H1 (cell line): ENCODE data around the gene RAB22A. TPM values are rescaled to one million over a fixed set of nuclear protein-coding genes. Genes with fewer than 3 reads are reported as not detected.

Experiments
- CHD2 ChIP-seq: IDR thresholded peaks from 2 replicates; pipeline ENCODE4 v1.6.1; 2012; ENCODE audit warnings: low read length, improper control_type of control experiment
- HDAC6 ChIP-seq: IDR thresholded peaks from one replicate; pipeline ENCODE4 v1.7.1; 2012; ENCODE audit warnings: low read depth, mild to moderate bottlenecking, inconsistent platforms, low read length, moderate library complexity
- MAFK ChIP-seq: IDR thresholded peaks from 2 replicates; pipeline ENCODE4 v1.6.1; 2012; ENCODE audit warnings: low read depth, mild to moderate bottlenecking, improper control_type of control experiment, low read length
- polyA plus RNA-seq, 7 experiments: library from polyadenylated mRNA; depleted of rRNA in 3 of 7; stranded (reverse) in 5 of 7; unstranded in 2 of 7; fragments of >200 nt in 5 of 7; fragments of 200-250 nt in 2 of 7; gene quantifications; 1 replicate in 5 of 7; 2 replicates in 1 of 7; 4 replicates in 1 of 7; pipeline versions ENCODE4 v1.2.1 to v1.2.3, GENCODE V29; 2011 to 2013; ENCODE audit warnings: missing spikeins in 2 of 7, mixed read lengths in 2 of 7
- total RNA-seq: library from RNA; stranded (reverse); fragmentation: NEBNext Ultra II Directional; extraction: Animal tissue kit (Norgen Biotek cat#: 25700); gene quantifications from 2 replicates; pipeline ENCODE4 v1.2.1, GENCODE V29; 2021

RAB22A gene
- total and polyA plus RNA-seq, 2 of the 8 experiments (the other 6 are each of a cell fraction or from before 2014, with no cell fraction given) = 3.1 to 6.6 TPM

DNA sequence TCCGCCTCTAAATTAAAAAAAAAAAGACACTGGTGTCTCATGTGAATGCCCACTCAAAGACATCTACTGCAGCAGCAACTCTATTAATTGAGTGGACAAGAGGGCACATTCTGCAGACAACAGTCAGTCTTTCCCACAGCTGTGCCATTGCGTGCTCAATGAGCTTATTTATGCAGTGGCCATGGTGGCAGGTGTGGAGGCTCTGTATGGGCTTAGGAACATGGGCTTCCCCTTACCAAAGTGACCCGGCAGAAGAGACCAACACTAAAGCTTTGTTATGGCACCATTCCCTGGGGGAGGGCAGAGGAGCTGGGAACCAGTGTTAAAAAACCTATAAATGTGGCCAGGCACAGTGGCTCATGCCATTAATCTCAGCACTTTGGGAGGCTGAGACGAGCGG lies 75.3 kb downstream of the RAB22A start (continued):
- no peak for TF ChIP-seq HDAC6
- no peak for TF ChIP-seq CHD2
- TF ChIP-seq MAFK = no peak
